SK-N-SH (cell line): ENCODE measurements around the gene GTF2E1. TPM values are rescaled to one million over a fixed set of nuclear protein-coding genes. Genes with fewer than 3 reads are reported as not detected.

ENCODE experiments used
- CTCF ChIA-PET: fragments of 300-600, 350-600 bp; formaldehyde crosslinking; extraction: SDS; loops from one replicate; lab custom pipeline; 2021; lab: Yijun Ruan, JAX
- POLR2A ChIA-PET: fragments of 350-600 bp; sonication (Branson Sonifier 250); formaldehyde crosslinking; extraction: SDS; loops from one replicate; lab custom pipeline; 2020; ENCODE audit warnings: antibody characterized with exemption, inconsistent platforms; lab: Yijun Ruan, JAX
- DNase-seq: peaks from one replicate; pipeline ENCODE4 v3.0.0; 2012
- H2AFZ ChIP-seq: fragments of 200-600 bp; sonication (generic); 2 replicates; pipeline ENCODE4 v1.8.1; 2016; ENCODE audit warnings: antibody characterized with exemption, mild to moderate bottlenecking, low read depth
- H3F3A ChIP-seq: fragments of 200-600 bp; sonication (generic); replicated peaks from 2 replicates; pipeline ENCODE3; 2016; ENCODE audit warnings: antibody characterized with exemption, mild to moderate bottlenecking; ENCODE audit not compliant: insufficient read depth
- H3K27ac ChIP-seq, 2 experiments: fragments of 200-500 bp in 1 of 2; fragments of 200-600 bp in 1 of 2; sonication (Bioruptor generic) in 1 of 2; sonication (generic), shearing (Covaris generic) in 1 of 2; 2 replicates each; pipeline versions ENCODE4 v1.5.1 to v1.6.1; 2014 to 2016; ENCODE audit warnings: low read depth in 2 of 2, inconsistent platforms in 1 of 2, low read length in 1 of 2, mild to moderate bottlenecking in 1 of 2, mixed read lengths in 1 of 2
- H3K27me3 ChIP-seq: fragments of 200-600 bp; sonication (generic), shearing (Covaris generic); 2 replicates; pipeline ENCODE4 v1.6.1; 2016; ENCODE audit warnings: mixed run types; ENCODE audit not compliant: insufficient read depth
- H3K36me3 ChIP-seq, 2 experiments: fragments of 200-500 bp in 1 of 2; fragments of 200-600 bp in 1 of 2; sonication (Bioruptor generic) in 1 of 2; sonication (generic) in 1 of 2; replicated peaks in 1 of 2; 2 replicates each; pipeline versions ENCODE3 to v1.5.1; 2014 to 2016; ENCODE audit warnings: low read length in 1 of 2, mild to moderate bottlenecking in 1 of 2; ENCODE audit not compliant: insufficient read depth in 2 of 2, control insufficient read depth in 1 of 2
- H3K4me1 ChIP-seq, 2 experiments: fragments of 200-500 bp in 1 of 2; fragments of 200-600 bp in 1 of 2; sonication (Bioruptor generic) in 1 of 2; sonication (generic), shearing (Covaris generic) in 1 of 2; 2 replicates each; pipeline versions ENCODE4 v1.5.1 to v1.6.1; 2014 to 2016; ENCODE audit warnings: low read depth in 1 of 2, low read length in 1 of 2, mixed run types in 1 of 2; ENCODE audit not compliant: insufficient read depth in 2 of 2, control insufficient read depth in 1 of 2
- H3K4me2 ChIP-seq: fragments of 200-600 bp; sonication (generic), shearing (Covaris generic); 2 replicates; pipeline ENCODE4 v1.6.1; 2017; ENCODE audit warnings: mixed run types
- H3K4me3 ChIP-seq, 2 experiments: fragments of 200-500 bp in 1 of 2; fragments of 200-600 bp in 1 of 2; sonication (Bioruptor generic) in 1 of 2; sonication (generic), shearing (Covaris generic) in 1 of 2; 2 replicates each; pipeline versions ENCODE4 v1.5.1 to v1.8.1; 2014 to 2016; ENCODE audit warnings: low read depth in 2 of 2, inconsistent platforms in 1 of 2, low read length in 1 of 2, mild to moderate bottlenecking in 1 of 2, mixed read lengths in 1 of 2, moderate library complexity in 1 of 2
- H3K79me2 ChIP-seq: fragments of 200-600 bp; sonication (generic); 2 replicates; pipeline ENCODE4 v1.8.1; 2017; ENCODE audit warnings: mild to moderate bottlenecking; ENCODE audit not compliant: insufficient read depth
- H3K9ac ChIP-seq: fragments of 200-600 bp; sonication (generic); 2 replicates; pipeline ENCODE4 v1.6.1; 2017; ENCODE audit warnings: mixed run types
- H3K9me2 ChIP-seq: fragments of 200-600 bp; sonication (generic); 2 replicates; pipeline ENCODE4 v1.6.1; 2017; ENCODE audit warnings: mixed run types
- H3K9me3 ChIP-seq: fragments of 200-600 bp; sonication (generic); 2 replicates; pipeline ENCODE4 v1.6.1; 2017; ENCODE audit warnings: mixed run types, mild to moderate bottlenecking, moderate library complexity
- H4K20me1 ChIP-seq: fragments of 200-600 bp; sonication (generic); 2 replicates; pipeline ENCODE4 v1.6.1; 2017; ENCODE audit warnings: mild to moderate bottlenecking, mixed run types; ENCODE audit not compliant: insufficient read depth
- CTCF ChIP-seq: fragments of 200-600 bp; sonication (generic); IDR thresholded peaks from 2 replicates; pipeline ENCODE4 v1.6.1; 2017; ENCODE audit warnings: antibody characterized with exemption, mild to moderate bottlenecking, moderate library complexity
- EP300 ChIP-seq, 2 experiments: IDR thresholded peaks; 2 replicates each; pipeline versions ENCODE4 v1.4.0 to v1.6.1; 2012; ENCODE audit warnings: borderline replicate concordance in 1 of 2, low read depth in 1 of 2, low read length in 1 of 2
- EZH2phosphoT487 ChIP-seq: fragments of 200-600 bp; sonication (generic); IDR thresholded peaks from 2 replicates; pipeline ENCODE4 v1.6.1; 2017; ENCODE audit warnings: low read depth, mixed run types, mild to moderate bottlenecking, antibody characterized with exemption, moderate library complexity, borderline replicate concordance
- FOSL2 ChIP-seq: IDR thresholded peaks from 2 replicates; pipeline ENCODE4 v1.4.0; 2012; ENCODE audit warnings: low read depth, mild to moderate bottlenecking, moderate library complexity, borderline replicate concordance
- FOXJ3 ChIP-seq: sonication (generic); formaldehyde crosslinking; IDR thresholded peaks from 2 replicates; pipeline ENCODE4 v1.5.1; 2020; ENCODE audit warnings: mild to moderate bottlenecking, missing genetic modification reagents
- FOXM1 ChIP-seq: IDR thresholded peaks from 2 replicates; pipeline ENCODE4 v1.4.0; 2012; ENCODE audit warnings: low read depth, mild to moderate bottlenecking
- GABPA ChIP-seq: IDR thresholded peaks from 2 replicates; pipeline ENCODE4 v1.4.0; 2012; ENCODE audit warnings: low read depth, mild to moderate bottlenecking
- GATA2 ChIP-seq: sonication (generic); formaldehyde crosslinking; IDR thresholded peaks from 2 replicates; pipeline ENCODE4 v1.5.0; 2020; ENCODE audit warnings: mild to moderate bottlenecking, missing genetic modification reagents
- MAX ChIP-seq: IDR thresholded peaks from 2 replicates; pipeline ENCODE4 v1.4.0; 2012; ENCODE audit warnings: low read depth
- MEF2A ChIP-seq: IDR thresholded peaks from 2 replicates; pipeline ENCODE4 v1.4.0; 2012; ENCODE audit warnings: low read depth, borderline replicate concordance
- MXI1 ChIP-seq: IDR thresholded peaks from 2 replicates; pipeline ENCODE4 v1.6.1; 2012; ENCODE audit warnings: mild to moderate bottlenecking, low read depth, low read length, improper control_type of control experiment
- PBX3 ChIP-seq: IDR thresholded peaks from 2 replicates; pipeline ENCODE4; 2012
- POLR2AphosphoS5 ChIP-seq: IDR thresholded peaks from 2 replicates; pipeline ENCODE4 v1.6.1; 2012; ENCODE audit warnings: low read depth, low read length
- RAD21 ChIP-seq: IDR thresholded peaks from 2 replicates; pipeline ENCODE4 v1.6.1; 2012; ENCODE audit warnings: mild to moderate bottlenecking, low read length
- RCOR1 ChIP-seq: fragments of 150-350 bp; IDR thresholded peaks from 2 replicates; pipeline ENCODE4 v1.6.1; 2017; ENCODE audit warnings: antibody characterized with exemption, low read length
- REST ChIP-seq: IDR thresholded peaks from 2 replicates; pipeline ENCODE4 v1.6.1; 2012; ENCODE audit warnings: mild to moderate bottlenecking, low read depth, low read length, moderate library complexity
- RFX5 ChIP-seq: IDR thresholded peaks from 2 replicates; pipeline ENCODE4 v1.6.1; 2012; ENCODE audit warnings: mild to moderate bottlenecking, improper control_type of control experiment, low read length
- RXRA ChIP-seq: IDR thresholded peaks from 2 replicates; pipeline ENCODE4 v1.4.0; 2012; ENCODE audit warnings: low read depth, mild to moderate bottlenecking, borderline replicate concordance
- SIN3A ChIP-seq: IDR thresholded peaks from 2 replicates; pipeline ENCODE4 v1.6.1; 2012; ENCODE audit warnings: low read depth, mild to moderate bottlenecking, low read length, moderate library complexity, borderline replicate concordance
- SMC3 ChIP-seq: IDR thresholded peaks from 2 replicates; pipeline ENCODE4 v1.6.1; 2012; ENCODE audit warnings: low read depth, low read length, improper control_type of control experiment
- TAF1 ChIP-seq: IDR thresholded peaks from 2 replicates; pipeline ENCODE4 v1.6.1; 2012; ENCODE audit warnings: low read depth, mild to moderate bottlenecking, low read length, moderate library complexity, borderline replicate concordance
- TEAD4 ChIP-seq: IDR thresholded peaks from 2 replicates; pipeline ENCODE4 v1.4.0; 2012; ENCODE audit warnings: mild to moderate bottlenecking, borderline replicate concordance; ENCODE audit not compliant: insufficient read depth
- YY1 ChIP-seq: IDR thresholded peaks from 2 replicates; pipeline ENCODE4 v1.4.0; 2012; ENCODE audit warnings: low read depth, mild to moderate bottlenecking
- ZBTB33 ChIP-seq: IDR thresholded peaks from 2 replicates; pipeline ENCODE4 v1.4.0; 2012; ENCODE audit warnings: low read depth, borderline replicate concordance
- WGBS: methylation state at CpG from one replicate; pipeline ENCODE4 v1.1.6; 2017; ENCODE audit warnings: low lambda C conversion rate; 5-methylcytosine and 5-hydroxymethylcytosine counted together
- polyA plus RNA-seq, 3 experiments: library from polyadenylated mRNA; depleted of rRNA; stranded (reverse); fragments of >200 nt; gene quantifications; 2 replicates each; pipeline ENCODE4 v1.2.3, GENCODE V29; 2012

GTF2E1 gene
- polyA plus RNA-seq (2012; rRNA removed): 5.7 and 7.7 TPM in 2 replicates
- polyA plus RNA-seq (2012; cell fraction: cytosol; rRNA removed): 8.9 and 9.1 TPM in 2 replicates
- 4.1 and 7.1 TPM in 2 replicates for polyA plus RNA-seq (2012; cell fraction: nucleus; rRNA removed)

GRCh38 chr3:120742198-120742848 is at the start of gene GTF2E1, which contains the start of gene RABL3:
GTF2E1 (plus strand) TSS chr3:120742744; CDS start chr3:120750553, 7,809 bp downstream.
RABL3 (minus strand) TSS chr3:120742516; CDS start chr3:120742507, 9 bp downstream.
- WGBS: under 1% methylated on average over 30 of the region's 39 CpGs
- H3K4me2 ChIP-seq: peak within 1 kb of the TSS; percentile 93
- CTCF ChIA-PET: interaction anchor here (0.8 to 2.8 kb wide), 4 partner anchors 53 to 175 kb away, joined by 3 to 8 read pairs (median 6); no protein-coding TSS in a partner anchor
- H2AFZ ChIP-seq: peak within 1 kb of the TSS; percentile 92
- no peaks in the 10 kb centered on the region for H4K20me1 ChIP-seq
- peak within 1 kb of the TSS; percentile 91 to 98 for H3K4me3 ChIP-seq
- peaks cover 74% of the 10 kb centered on the region for H3K79me2 ChIP-seq
- no peaks in the 10 kb centered on the region for H3K9me3 ChIP-seq
- H3K9me2 ChIP-seq: no peaks in the 10 kb centered on the region
- DNase-seq: peak; percentile 94
- H3K27ac ChIP-seq: peak within 1 kb of the TSS; percentile 88 to 98
- H3K9ac ChIP-seq: peak within 1 kb of the TSS; percentile 88
- H3K27me3 ChIP-seq: no peaks in the 10 kb centered on the region
- POLR2A ChIA-PET: interaction anchor here (0.6 to 1.2 kb wide), 4 partner anchors 142 to 175 kb away, joined by 3 to 7 read pairs (median 5); partner anchors contain the start of gene NDUFB4
- H3K4me1 ChIP-seq: peaks cover 7 to 8% of the 10 kb centered on the region in 2 experiments; a peak in 3 of 4 replicates
- H3K36me3 ChIP-seq: peaks cover 0 to 14% of the 10 kb centered on the region in 2 experiments
- H3F3A ChIP-seq: no peaks in the 10 kb centered on the region
- TF ChIP-seq RAD21: no peak; the same call in 1 of the 2 replicates
- no peak for TF ChIP-seq FOXJ3
- TF ChIP-seq FOXM1: no peak
- TF ChIP-seq MEF2A: no peak
- TF ChIP-seq TEAD4: no peak
- peak; percentile 92 for TF ChIP-seq POLR2AphosphoS5
- no peak for TF ChIP-seq EP300 (IDR thresholded peaks at IDR 0.05; ENCODE audit: borderline replicate concordance in 1 of 2, low read depth in 1 of 2, low read length in 1 of 2)
- 0 out of 2 replicates have a peak, but pooled peaks have one; percentile 21 for TF ChIP-seq PBX3
- peak; percentile 40; the same call in 1 of the 2 replicates for TF ChIP-seq SIN3A
- no peak; the same call in 1 of the 2 replicates for TF ChIP-seq RCOR1
- peak; percentile 87 for TF ChIP-seq RFX5
- no peak for TF ChIP-seq FOSL2
- no peak for TF ChIP-seq RXRA
- TF ChIP-seq REST: no peak
- peak; percentile 85 for TF ChIP-seq MXI1
- TF ChIP-seq GATA2 (CRISPR knock-in tag): no peak
- TF ChIP-seq EZH2phosphoT487: no peak
- no peak for TF ChIP-seq CTCF
- peak; percentile 63 for TF ChIP-seq GABPA
- TF ChIP-seq SMC3: no peak
- TF ChIP-seq TAF1: peak; percentile 82; the same call in 1 of the 2 replicates
- TF ChIP-seq YY1: peak; percentile 97
- peak; percentile 67 for TF ChIP-seq MAX
- TF ChIP-seq ZBTB33: no peak
